CD14-positive monocyte (primary cell): Measurements from ENCODE around the gene F8. TPM values are rescaled to one million over a fixed set of nuclear protein-coding genes. Genes with fewer than 3 reads are reported as not detected.

Source experiments
- DNase-seq, 3 donors: peaks; one replicate each; pipeline ENCODE4 v3.0.0-alpha.2; 2011 to 2022
- H2AFZ ChIP-seq: 2 replicates; pipeline ENCODE4 v1.6.0; 2012; ENCODE audit warnings: mild to moderate bottlenecking, low read depth, low read length, inconsistent platforms; ENCODE audit not compliant: insufficient read depth, poor library complexity, severe bottlenecking
- H3K27ac ChIP-seq, 2 donors: 1 replicate in 1 of 2; 2 replicates in 1 of 2; pipeline ENCODE4 v1.5.1; 2012 to 2013; ENCODE audit warnings: low read length in 2 of 2, control low read depth in 1 of 2, inconsistent platforms in 1 of 2, low read depth in 1 of 2, mild to moderate bottlenecking in 1 of 2
- H3K27me3 ChIP-seq, 2 donors: one replicate each; pipeline versions ENCODE4 v1.6.0 to v1.6.1; 2011 to 2013; ENCODE audit warnings: low read length in 2 of 2; ENCODE audit not compliant: control insufficient read depth in 2 of 2, insufficient read depth in 2 of 2
- H3K36me3 ChIP-seq, 2 donors: replicated peaks in 1 of 2; 1 replicate in 1 of 2; 2 replicates in 1 of 2; pipeline versions ENCODE4 v1.5.1 to v1.6.1; 2012 to 2013; ENCODE audit warnings: low read length in 2 of 2, control low read depth in 1 of 2, inconsistent platforms in 1 of 2, mild to moderate bottlenecking in 1 of 2; ENCODE audit not compliant: insufficient read depth in 2 of 2, control insufficient read depth in 1 of 2
- H3K4me1 ChIP-seq, 2 donors: 1 replicate in 1 of 2; 2 replicates in 1 of 2; pipeline versions ENCODE4 v1.5.1 to v1.6.1; 2012 to 2013; ENCODE audit warnings: low read length in 2 of 2, control low read depth in 1 of 2, inconsistent platforms in 1 of 2, mild to moderate bottlenecking in 1 of 2, moderate library complexity in 1 of 2; ENCODE audit not compliant: insufficient read depth in 2 of 2, control insufficient read depth in 1 of 2
- H3K4me2 ChIP-seq: replicated peaks from 2 replicates; pipeline ENCODE3; 2012; ENCODE audit warnings: low read length, moderate library complexity, mild to moderate bottlenecking; ENCODE audit not compliant: poor library complexity, severe bottlenecking; ENCODE audit errors: extremely low read depth
- H3K4me3 ChIP-seq, 3 experiments: fragments of 200-600 bp in 1 of 3; sonication (generic) in 1 of 3; replicated peaks in 1 of 3; 1 replicate in 2 of 3; 2 replicates in 1 of 3; pipeline ENCODE4 v1.5.1; 2011 to 2013; ENCODE audit warnings: low read length in 3 of 3, mild to moderate bottlenecking in 3 of 3, control low read depth in 2 of 3, low read depth in 2 of 3, inconsistent platforms in 1 of 3, moderate library complexity in 1 of 3
- H3K79me2 ChIP-seq: 2 replicates; pipeline ENCODE4 v1.6.0; 2012; ENCODE audit warnings: mild to moderate bottlenecking, control low read depth, inconsistent platforms, low read length, moderate library complexity; ENCODE audit not compliant: insufficient read depth
- H3K9ac ChIP-seq: 2 replicates; pipeline ENCODE4 v1.6.0; 2017; ENCODE audit warnings: low read length, mild to moderate bottlenecking; ENCODE audit not compliant: insufficient read depth, poor library complexity, severe bottlenecking
- H3K9me3 ChIP-seq, 2 donors: replicated peaks in 1 of 2; 1 replicate in 1 of 2; 2 replicates in 1 of 2; pipeline versions ENCODE4 v1.5.1 to v1.6.1; 2012 to 2013; ENCODE audit warnings: low read length in 2 of 2, control low read depth in 1 of 2; ENCODE audit not compliant: control insufficient read depth in 1 of 2, insufficient read depth in 1 of 2
- H4K20me1 ChIP-seq: 2 replicates; pipeline ENCODE4 v1.6.0; 2012; ENCODE audit warnings: mild to moderate bottlenecking, low read length, control low read depth, moderate library complexity; ENCODE audit not compliant: insufficient read depth
- H3K27ac Mint-ChIP-seq, 7 donors: one replicate each; pipeline ENCODE4 v1.8.0; 2020; ENCODE audit warnings: mild to moderate bottlenecking in 7 of 7, mixed read lengths in 7 of 7, moderate library complexity in 6 of 7, inconsistent platforms in 2 of 7
- H3K27me3 Mint-ChIP-seq, 3 donors: one replicate each; pipeline ENCODE4 v1.8.0; 2021 to 2022; ENCODE audit warnings: low read depth in 3 of 3, mild to moderate bottlenecking in 3 of 3, mixed read lengths in 3 of 3, moderate library complexity in 3 of 3, inconsistent platforms in 1 of 3
- H3K36me3 Mint-ChIP-seq, 2 donors: one replicate each; pipeline ENCODE4 v1.8.0; 2020; ENCODE audit warnings: mixed read lengths in 2 of 2, inconsistent platforms in 1 of 2, mild to moderate bottlenecking in 1 of 2
- H3K4me1 Mint-ChIP-seq: one replicate; pipeline ENCODE4 v1.8.0; 2020; ENCODE audit warnings: mild to moderate bottlenecking, mixed read lengths
- H3K4me3 Mint-ChIP-seq, 2 donors: one replicate each; pipeline ENCODE4 v1.8.0; 2020; ENCODE audit warnings: mild to moderate bottlenecking in 2 of 2, mixed read lengths in 2 of 2, moderate library complexity in 1 of 2
- H3K9me3 Mint-ChIP-seq, 7 donors: one replicate each; pipeline ENCODE4 v1.8.0; 2020 to 2022; ENCODE audit warnings: mixed read lengths in 7 of 7, mild to moderate bottlenecking in 6 of 7, moderate library complexity in 6 of 7, inconsistent platforms in 2 of 7
- CTCF ChIP-seq: fragments of 200-600 bp; IDR thresholded peaks from one replicate; pipeline ENCODE4 v1.8.0; 2022; ENCODE audit warnings: antibody characterized with exemption, mild to moderate bottlenecking
- WGBS: methylation state at CpG from one replicate; pipeline ENCODE4 v1.1.5; 2013; ENCODE audit warnings: missing lambda C conversion rate; ENCODE audit not compliant: insufficient coverage; 5-methylcytosine and 5-hydroxymethylcytosine counted together
- intact Hi-C, 2 donors: fragments of 100-400 bp; cut with micrococcal nuclease; formaldehyde crosslinking; loops; one replicate each; pipeline versions ENCODE4 v1.15.0 to v1.15.1; 2023
- polyA plus RNA-seq, 3 donors: library from polyadenylated mRNA; depleted of rRNA in 1 of 3; unstranded in 2 of 3; stranded (reverse) in 1 of 3; fragments of 300-500 nt in 2 of 3; fragments of >200 nt in 1 of 3; fragmentation: Illumina TruSeq in 2 of 3; gene quantifications; 1 replicate in 2 of 3; 2 replicates in 1 of 3; pipeline ENCODE4 v1.2.3, GENCODE V29; 2012 to 2021

Gene F8
- polyA plus RNA-seq, 3 donors, result 1.5 to 4.5 (median 4.3) TPM

DNA sequence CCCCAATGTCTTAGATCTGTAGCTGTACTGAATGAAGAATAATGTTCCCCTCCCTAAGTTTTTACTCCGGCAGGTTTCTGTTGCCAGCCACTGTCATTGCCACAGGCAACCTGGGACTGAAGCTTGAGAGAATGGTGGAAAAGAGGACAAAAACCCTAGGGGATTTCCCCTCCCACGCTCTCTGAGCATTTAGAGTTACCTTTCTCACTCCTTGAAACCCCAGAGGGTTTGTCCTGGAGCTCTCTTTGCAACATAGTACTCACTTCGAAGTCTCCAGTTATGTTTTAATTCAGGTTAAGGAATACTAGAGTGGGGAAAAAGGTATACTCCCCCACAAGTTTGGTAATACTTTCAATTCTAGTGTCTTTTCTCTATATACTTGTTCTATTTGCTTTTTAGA, 31.5 kb downstream of the F8 start:
- H4K20me1 ChIP-seq, result no peaks in the 10 kb centered on the region
- H3K27me3 Mint-ChIP-seq, result peaks cover 0 to 1% (median 0%) of the 10 kb centered on the region in 3 donors
- H3K36me3 ChIP-seq, result no peaks in the 10 kb centered on the region
- H3K27ac Mint-ChIP-seq, result no peak overlapping the region
- H3K4me1 Mint-ChIP-seq, result no peaks in the 10 kb centered on the region
- no peak overlapping the region for H3K4me3 ChIP-seq
- H3K4me1 ChIP-seq, result no peaks in the 10 kb centered on the region
- DNase-seq, result no peak
- TF ChIP-seq CTCF, result no peak
- H3K9me3 ChIP-seq, result no peaks in the 10 kb centered on the region
- no peak overlapping the region for H3K27ac ChIP-seq
- no peaks in the 10 kb centered on the region for H3K36me3 Mint-ChIP-seq
- H3K4me2 ChIP-seq, result no peak overlapping the region
- WGBS, result no CpG with 5 or more reads among the region's 3 CpGs
- H3K9ac ChIP-seq, result no peak overlapping the region
- no peaks in the 10 kb centered on the region for H3K27me3 ChIP-seq
- no peak overlapping the region for H3K4me3 Mint-ChIP-seq
- H3K79me2 ChIP-seq, result no peaks in the 10 kb centered on the region
- intact Hi-C loops, result no loop called here
- no peaks in the 10 kb centered on the region for H3K9me3 Mint-ChIP-seq
- H2AFZ ChIP-seq, result no peak overlapping the region

- intact Hi-C loops, result no loop called here
- Mint-ChIP-seq H3K4me3 (no peak overlapping the region), H3K27me3 (peaks cover 0 to 1% (median 0%) of the 10 kb centered on the region in 3 donors), H3K36me3 (no peaks in the 10 kb centered on the region), H3K4me1 (no peaks in the 10 kb centered on the region), H3K9me3 (no peaks in the 10 kb centered on the region), H3K27ac (no peak overlapping the region)
- no peak overlapping the region for H3K4me2 ChIP-seq
- H3K4me1 ChIP-seq, result no peaks in the 10 kb centered on the region
- no peak for TF ChIP-seq CTCF
- DNase-seq, result no peak
- no peaks in the 10 kb centered on the region for H3K79me2 ChIP-seq
- H4K20me1 ChIP-seq, result no peaks in the 10 kb centered on the region
- H3K27me3 ChIP-seq, result no peaks in the 10 kb centered on the region
- H3K9me3 ChIP-seq, result no peaks in the 10 kb centered on the region
- no peak overlapping the region for H3K9ac ChIP-seq
- H3K36me3 ChIP-seq, result no peaks in the 10 kb centered on the region
- no peak overlapping the region for H3K27ac ChIP-seq
- H2AFZ ChIP-seq, result no peak overlapping the region
- no peak overlapping the region for H3K4me3 ChIP-seq
- WGBS, result no CpG with 5 or more reads among the region's 3 CpGs
Measured at GRCh38 chrX:154990496-154990895, 32.0 kb downstream of the F8 start.
